ENCODE measurements around the gene ABCB1. TPM values are rescaled to one million over a fixed set of nuclear protein-coding genes. Genes with fewer than 3 reads are reported as not detected.

Gene ABCB1
- total and polyA plus RNA-seq, 10 of the 15 experiments (the other 5 are each of a cell fraction or from before 2014, with no cell fraction given), result 0.40 to 13.9 (median 1.9) TPM

GRCh38 chr7:87590578-87590977 is 10.1 kb downstream of the ABCB1 start:
- TF ChIP-seq TCF3 (IDR thresholded peaks at IDR 0.05; ENCODE audit: borderline replicate concordance, insufficient read depth, low read depth, low read length) (no peak), SUPT20H (IDR thresholded peaks at IDR 0.05; ENCODE audit: borderline replicate concordance, control insufficient read depth, low read depth, low read length) (no peak), FOXK2 (IDR thresholded peaks at IDR 0.05) (no peak), SUZ12 (IDR thresholded peaks at IDR 0.05; ENCODE audit: unreplicated experiment) (no peak), PAX8 (IDR thresholded peaks at IDR 0.05) (no peak), HDAC6 (IDR thresholded peaks at IDR 0.05; ENCODE audit: unreplicated experiment) (no peak), MYC (IDR thresholded peaks at IDR 0.05; ENCODE audit: insufficient read depth, insufficient read length, insufficient replicate concordance, low read length, severe bottlenecking) (no peak), SMAD1 (IDR thresholded peaks at IDR 0.05; ENCODE audit: low read depth, partially characterized antibody) (no peak), EGR1 (IDR thresholded peaks at IDR 0.05; ENCODE audit: borderline replicate concordance in 1 of 2, low read depth in 2 of 2, low read length in 2 of 2) (no peak), RCOR1 (conservative IDR thresholded peaks at IDR 0.05; ENCODE audit: low read depth, low read length) (no peak), ZNF274 (IDR thresholded peaks at IDR 0.05; ENCODE audit: insufficient read depth, insufficient read length) (no peak), CBX3 (IDR thresholded peaks at IDR 0.05; ENCODE audit: borderline replicate concordance, low read depth) (no peak), IRF3 (IDR thresholded peaks at IDR 0.05) (no peak), BACH1 (IDR thresholded peaks at IDR 0.05; ENCODE audit: borderline replicate concordance) (no peak)
- Histone ChIP-seq H3K36me3 (ENCODE audit: control insufficient read depth in 2 of 2, insufficient read depth in 2 of 2, low read length in 1 of 2) (no peaks in the 10 kb centered on the region), H2AFZ (ENCODE audit: control insufficient read depth, low read depth, low read length) (no peak overlapping the region), H3K27me3 (replicated peaks in 1 of 2; ENCODE audit: control insufficient read depth in 2 of 2, insufficient read depth in 2 of 2, low read length in 1 of 2) (no peaks in the 10 kb centered on the region), H3K4me1 (ENCODE audit: control insufficient read depth, insufficient read depth, low read length) (no peaks in the 10 kb centered on the region), H3K4me3 (no peak overlapping the region), H3K79me2 (ENCODE audit: control insufficient read depth, insufficient read depth, low read length) (no peaks in the 10 kb centered on the region), H3K27ac (ENCODE audit: control insufficient read depth, insufficient read depth) (no peak overlapping the region), H4K20me1 (ENCODE audit: control insufficient read depth, insufficient read depth) (no peaks in the 10 kb centered on the region), H3K4me2 (ENCODE audit: control insufficient read depth, insufficient read depth) (no peak overlapping the region), H3K9me3 (replicated peaks; ENCODE audit: control insufficient read depth, insufficient read depth, low read length) (no peaks in the 10 kb centered on the region), H3K9ac (ENCODE audit: control insufficient read depth, insufficient read depth, low read length) (no peak overlapping the region)
- CTCF ChIA-PET, result interaction anchor here (0.7 kb wide), 1 partner anchor 10 kb away, joined by 3 read pairs; the partner anchor contains the start of gene ABCB1
- POLR2A ChIA-PET, result no interaction called here
- RAD21 ChIA-PET (ENCODE audit: unreplicated experiment), result interaction anchor here (0.6 kb wide), 1 partner anchor 10 kb away, joined by 4 read pairs; the partner anchor contains the start of gene ABCB1
- in situ Hi-C loops (cut with MboI), result no loop called here
- ATAC-seq, result peak; percentile 21; the same call in 2 of the 3 replicates
- no peak for FAIRE-seq
- intact Hi-C loops (cut with micrococcal nuclease; ENCODE audit: unreplicated experiment), result no loop called here
- no TSS peak for BruUV-seq (replicated peaks)
- no peak for DNase-seq (ENCODE audit: low read depth, low spot score)
- SMC1A ChIA-PET (ENCODE audit: uncharacterized antibody, unreplicated experiment), result interaction anchor here (6.0 kb wide), 1 partner anchor 9 kb away, joined by 52 read pairs; the partner anchor contains the start of gene ABCB1

Measured in GM12878 (cell line).